Measurements from ENCODE around the gene POLD2.

POLD2 gene

DNA sequence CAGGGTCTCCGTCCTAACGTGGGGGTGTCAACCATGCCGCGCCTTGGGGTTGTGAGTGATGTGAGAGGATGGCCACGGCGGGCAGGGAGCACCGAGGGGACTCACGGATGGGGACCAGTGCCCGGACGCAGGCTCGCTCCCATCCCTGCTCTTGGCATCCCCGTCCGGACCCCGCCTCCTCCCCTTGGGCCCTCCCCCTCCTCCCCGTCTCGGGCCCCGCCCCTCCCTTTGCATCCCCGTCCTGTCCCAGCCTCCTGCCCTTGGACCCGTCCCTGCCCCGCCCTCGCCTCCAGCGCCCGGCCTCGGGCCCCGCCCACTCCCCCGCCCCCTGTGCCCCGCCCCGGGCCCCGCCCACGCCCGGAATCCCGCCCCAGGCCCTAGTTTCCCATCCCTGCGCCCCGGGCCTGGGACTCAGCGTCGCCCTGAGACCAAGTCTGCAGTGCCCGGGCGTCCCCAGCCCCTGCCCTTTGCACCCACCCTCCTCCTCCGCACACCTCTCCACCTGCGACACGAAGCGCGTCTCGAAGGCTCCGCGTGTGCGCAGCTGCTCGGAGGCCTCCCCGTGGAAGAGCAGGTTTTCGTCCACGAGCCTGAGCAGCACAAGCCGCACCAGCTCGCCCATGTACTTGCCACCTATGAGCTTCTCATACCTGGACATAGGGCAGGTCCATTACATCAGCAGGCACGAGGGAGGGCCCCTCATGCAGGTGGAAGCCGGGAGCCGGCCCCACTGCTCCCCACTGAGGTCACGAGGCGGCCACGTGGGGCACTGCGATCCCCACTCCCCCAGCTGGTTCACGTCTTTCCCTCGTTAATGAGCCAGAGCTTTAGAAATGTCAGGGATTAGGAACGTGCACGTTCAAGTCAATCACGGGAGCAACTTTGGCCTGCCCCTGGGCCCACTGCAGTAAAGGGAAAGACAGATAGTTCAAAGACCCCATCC lies 22.9 kb upstream of the POLD2 start:
- Mint-ChIP-seq H3K4me3 (peak overlapping the region; percentile 66 to 80), H3K27me3 (peaks cover 12% of the 10 kb centered on the region), H3K27ac (no peak overlapping the region), H3K4me1 (peaks cover 16% of the 10 kb centered on the region), H3K9me3 (no peaks in the 10 kb centered on the region)
- DNase-seq (peak; percentile 32 to 39), ATAC-seq (peak; percentile 65)

- DNase-seq (peak; percentile 52 to 56), ATAC-seq (peak; percentile 62)
- Mint-ChIP-seq H3K27me3 (peaks cover 12% of the 10 kb centered on the region), H3K27ac (peak overlapping the region in 1 of 2 donors; percentile 48), H3K4me1 (peaks cover 16% of the 10 kb centered on the region), H3K4me3 (peak overlapping the region; percentile 66 to 80), H3K9me3 (no peaks in the 10 kb centered on the region)
Observed at GRCh38 chr7:44145479-44145968, 22.2 kb upstream of the POLD2 start.

GRCh38 chr7:44144968-44145478 lies 21.7 kb upstream of the POLD2 start:
- peak overlapping the region in 1 of 2 donors; percentile 48 for H3K27ac Mint-ChIP-seq
- H3K27me3 Mint-ChIP-seq = peaks cover 12% of the 10 kb centered on the region
- ATAC-seq (no peak), DNase-seq (no peak)
- no peaks in the 10 kb centered on the region for H3K9me3 Mint-ChIP-seq
- peak overlapping the region; percentile 66 to 80 for H3K4me3 Mint-ChIP-seq
- peaks cover 16% of the 10 kb centered on the region for H3K4me1 Mint-ChIP-seq

GRCh38 chr7:44144426-44144967 lies 21.1 kb upstream of the POLD2 start:
- DNase-seq (peak in 1 of 2 donors; percentile 5), ATAC-seq (no peak)
- Mint-ChIP-seq H3K27me3 (peaks cover 12% of the 10 kb centered on the region), H3K4me3 (peak overlapping the region in 1 of 2 donors; percentile 13), H3K27ac (no peak overlapping the region), H3K9me3 (no peaks in the 10 kb centered on the region), H3K4me1 (peaks cover 16% of the 10 kb centered on the region)

GRCh38 chr7:44143646-44144250 lies 20.4 kb upstream of the POLD2 start:
- Mint-ChIP-seq H3K9me3 (no peaks in the 10 kb centered on the region), H3K27ac (no peak overlapping the region), H3K4me3 (no peak overlapping the region), H3K4me1 (peaks cover 16% of the 10 kb centered on the region), H3K27me3 (peaks cover 12% of the 10 kb centered on the region)
- DNase-seq = no peak
- ATAC-seq = no peak

GRCh38 chr7:44142028-44142427 lies 18.7 kb upstream of the POLD2 start:
- no peak overlapping the region for H3K4me3 Mint-ChIP-seq
- H3K4me1 Mint-ChIP-seq = peaks cover 16% of the 10 kb centered on the region
- no peak for DNase-seq
- peaks cover 12% of the 10 kb centered on the region for H3K27me3 Mint-ChIP-seq
- H3K9me3 Mint-ChIP-seq = no peaks in the 10 kb centered on the region
- H3K27ac Mint-ChIP-seq = no peak overlapping the region
- no peak for ATAC-seq

DNA sequence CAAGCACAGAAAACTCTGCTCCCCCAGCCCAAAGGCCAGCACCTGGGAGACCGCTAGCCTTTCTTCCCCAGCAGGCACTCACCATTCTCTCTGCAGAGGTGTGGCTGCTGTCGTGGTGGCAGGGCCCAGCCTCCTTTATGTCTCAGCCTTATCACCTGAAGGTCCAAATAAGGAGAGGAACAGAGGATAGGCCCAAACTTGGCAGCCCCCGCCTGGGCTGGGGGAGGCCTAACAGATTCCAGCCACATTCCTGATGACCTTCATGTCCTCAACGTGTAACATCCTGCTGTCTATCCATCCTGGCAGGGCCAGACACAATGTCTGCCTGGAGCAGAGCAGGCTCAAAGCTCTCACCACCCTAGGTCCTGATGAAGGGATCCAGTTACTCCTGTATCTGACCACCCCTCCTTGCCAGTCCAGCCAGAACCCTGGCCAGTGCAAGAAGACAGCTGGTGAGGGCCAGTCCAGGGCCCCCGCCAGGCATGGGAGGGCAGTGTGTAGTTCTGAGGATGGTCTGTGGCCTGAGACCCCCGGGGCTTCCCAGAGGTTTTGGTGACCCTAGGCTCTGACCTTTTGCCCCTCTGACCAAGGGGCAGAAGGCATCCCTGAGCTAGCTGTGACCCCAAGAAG lies 18.0 kb upstream of the POLD2 start, which contains the start of gene MYL7:
Gene MYL7, minus strand, starts transcription at position 112 of the 630 bp plus-strand sequence. Its CDS starts 27 bp downstream, at position 85.
- ATAC-seq (no peak), DNase-seq (no peak)
- Mint-ChIP-seq H3K9me3 (no peaks in the 10 kb centered on the region), H3K27me3 (peaks cover 12% of the 10 kb centered on the region), H3K4me1 (peaks cover 13% of the 10 kb centered on the region), H3K4me3 (no peak within 1 kb of the TSS), H3K27ac (peak within 1 kb of the TSS; percentile 49 to 65)

DNA sequence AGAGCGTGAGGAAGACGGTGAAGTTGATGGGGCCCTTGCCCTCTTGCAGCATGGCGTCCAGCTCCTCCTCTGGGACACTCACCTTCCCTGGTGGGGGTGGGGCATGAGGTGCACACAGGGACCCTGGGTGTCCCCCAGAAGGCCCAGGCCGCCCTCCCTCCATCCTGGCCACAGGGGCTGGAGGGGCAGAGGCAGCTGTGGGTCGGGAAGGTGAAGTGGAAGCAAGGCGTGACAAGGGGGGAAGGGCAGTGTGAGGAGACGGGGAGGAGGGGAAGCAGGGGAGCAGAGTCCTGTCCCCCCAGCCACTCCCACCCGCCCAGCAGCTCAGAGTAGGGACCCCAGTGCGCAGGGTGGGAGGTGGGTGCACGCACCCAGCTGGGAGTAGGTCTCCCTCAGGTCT lies 17.0 kb upstream of the POLD2 start:
- no peak for DNase-seq
- no peak overlapping the region for H3K27ac Mint-ChIP-seq
- peaks cover 7% of the 10 kb centered on the region for H3K27me3 Mint-ChIP-seq
- peak; percentile 31 for ATAC-seq
- peaks cover 6% of the 10 kb centered on the region for H3K4me1 Mint-ChIP-seq
- H3K4me3 Mint-ChIP-seq = no peak overlapping the region
- no peaks in the 10 kb centered on the region for H3K9me3 Mint-ChIP-seq

GRCh38 chr7:44139311-44140010 lies 16.1 kb upstream of the POLD2 start:
- H3K9me3 Mint-ChIP-seq = no peaks in the 10 kb centered on the region
- no peaks in the 10 kb centered on the region for H3K4me1 Mint-ChIP-seq
- H3K4me3 Mint-ChIP-seq = no peak overlapping the region
- H3K27ac Mint-ChIP-seq = peak overlapping the region in 1 of 2 donors; percentile 71
- ATAC-seq (no peak), DNase-seq (no peak)
- H3K27me3 Mint-ChIP-seq = no peaks in the 10 kb centered on the region

GRCh38 chr7:44138698-44139097 lies 15.3 kb upstream of the POLD2 start:
- H3K9me3 Mint-ChIP-seq = no peaks in the 10 kb centered on the region
- H3K27me3 Mint-ChIP-seq = no peaks in the 10 kb centered on the region
- H3K4me3 Mint-ChIP-seq = no peak overlapping the region
- H3K27ac Mint-ChIP-seq = no peak overlapping the region
- no peak for ATAC-seq
- no peaks in the 10 kb centered on the region for H3K4me1 Mint-ChIP-seq
- no peak for DNase-seq

DNA sequence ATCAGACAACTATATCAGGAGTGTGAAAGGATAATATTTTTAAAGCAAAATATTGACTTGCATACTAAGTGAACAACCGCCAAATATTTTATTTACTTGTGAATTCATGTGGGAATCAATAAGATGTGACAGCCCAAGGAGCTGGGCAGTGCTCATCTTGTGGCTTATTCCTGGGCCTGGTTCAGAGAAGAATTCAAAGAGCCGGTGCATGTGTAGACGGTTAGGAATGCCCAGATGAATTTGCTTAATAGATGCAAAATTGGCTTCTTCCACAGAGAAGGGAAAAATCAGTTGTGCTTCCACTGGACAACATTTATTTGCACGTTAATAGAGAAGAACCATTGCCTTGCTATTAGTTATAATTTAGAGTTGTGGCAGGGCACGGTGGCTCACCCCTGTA lies 13.4 kb upstream of the POLD2 start:
- Mint-ChIP-seq H3K4me3 (no peak overlapping the region), H3K4me1 (no peaks in the 10 kb centered on the region), H3K27me3 (no peaks in the 10 kb centered on the region), H3K9me3 (no peaks in the 10 kb centered on the region), H3K27ac (no peak overlapping the region)
- DNase-seq = no peak
- no peak for ATAC-seq

DNA sequence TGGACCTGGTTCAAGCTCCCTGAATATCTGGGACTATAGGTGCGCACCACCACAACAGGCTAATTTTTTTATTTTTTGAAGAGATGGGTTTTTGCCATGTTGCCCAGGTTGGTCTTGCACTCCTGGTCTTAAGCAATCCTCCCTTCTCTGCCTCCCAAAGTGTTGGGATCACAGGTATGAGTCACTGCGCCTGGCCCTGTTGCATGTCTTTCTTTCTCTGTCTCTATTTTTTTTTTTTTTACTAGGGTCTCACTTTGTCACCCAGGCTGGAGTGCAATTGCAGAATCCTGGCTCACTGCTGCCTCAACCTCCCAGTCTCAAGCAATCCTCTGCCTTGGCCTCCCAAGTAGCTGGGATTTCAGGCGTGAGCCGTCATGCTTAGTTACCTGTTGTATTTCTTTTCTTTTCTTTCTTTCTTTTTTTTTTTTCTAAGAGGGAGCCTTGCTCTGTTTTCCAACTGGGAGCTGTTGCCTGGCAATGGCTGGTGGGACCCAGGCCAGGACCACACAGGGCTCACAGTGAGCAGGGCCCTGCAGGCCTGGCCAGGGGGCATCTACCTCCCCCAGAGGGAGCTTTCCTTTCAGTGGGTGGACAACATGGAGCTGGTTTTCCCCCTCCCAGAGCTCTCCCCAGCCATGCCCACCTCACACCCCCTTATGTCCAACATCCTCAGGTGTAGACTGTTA lies 11.7 kb upstream of the POLD2 start:
- no peaks in the 10 kb centered on the region for H3K9me3 Mint-ChIP-seq
- H3K27ac Mint-ChIP-seq = peak overlapping the region in 1 of 2 donors; percentile 17
- DNase-seq (no peak), ATAC-seq (no peak)
- H3K4me1 Mint-ChIP-seq = no peaks in the 10 kb centered on the region
- H3K4me3 Mint-ChIP-seq = no peak overlapping the region
- no peaks in the 10 kb centered on the region for H3K27me3 Mint-ChIP-seq

DNA sequence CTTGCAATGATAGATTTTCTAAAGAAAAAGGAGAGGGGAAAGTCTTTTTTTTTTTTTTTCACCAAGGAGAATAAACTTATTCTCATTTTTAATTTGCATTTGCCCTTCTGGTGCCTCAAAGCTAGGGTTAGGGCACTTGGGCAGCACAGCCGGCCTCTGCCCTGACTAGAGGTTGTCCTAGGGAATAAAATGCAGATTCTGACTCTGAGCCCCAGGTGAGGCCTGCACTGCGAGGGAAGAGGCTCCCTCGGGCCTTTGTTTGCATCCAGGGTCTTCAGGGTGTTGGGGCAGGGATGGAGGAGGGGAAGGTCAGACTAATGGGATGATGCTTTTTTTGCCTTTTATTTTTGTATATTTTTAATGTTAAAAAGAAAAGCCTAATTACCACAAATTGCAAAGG lies 9.9 kb upstream of the POLD2 start:
- Mint-ChIP-seq H3K9me3 (no peaks in the 10 kb centered on the region), H3K4me3 (no peak overlapping the region), H3K27me3 (no peaks in the 10 kb centered on the region), H3K27ac (no peak overlapping the region), H3K4me1 (no peaks in the 10 kb centered on the region)
- no peak for ATAC-seq
- no peak for DNase-seq

GRCh38 chr7:44132039-44132438 lies 8.7 kb upstream of the POLD2 start:
- no peak for DNase-seq
- Mint-ChIP-seq H3K4me3 (no peak overlapping the region), H3K9me3 (no peaks in the 10 kb centered on the region)

More at GRCh38 chr7:44132039-44132438, 8.7 kb upstream of the POLD2 start:
- no peaks in the 10 kb centered on the region for H3K27me3 Mint-ChIP-seq
- ATAC-seq = no peak
- no peak overlapping the region for H3K27ac Mint-ChIP-seq
- H3K4me1 Mint-ChIP-seq = no peaks in the 10 kb centered on the region
